ENCODE data around the gene ELOVL5.

DNA sequence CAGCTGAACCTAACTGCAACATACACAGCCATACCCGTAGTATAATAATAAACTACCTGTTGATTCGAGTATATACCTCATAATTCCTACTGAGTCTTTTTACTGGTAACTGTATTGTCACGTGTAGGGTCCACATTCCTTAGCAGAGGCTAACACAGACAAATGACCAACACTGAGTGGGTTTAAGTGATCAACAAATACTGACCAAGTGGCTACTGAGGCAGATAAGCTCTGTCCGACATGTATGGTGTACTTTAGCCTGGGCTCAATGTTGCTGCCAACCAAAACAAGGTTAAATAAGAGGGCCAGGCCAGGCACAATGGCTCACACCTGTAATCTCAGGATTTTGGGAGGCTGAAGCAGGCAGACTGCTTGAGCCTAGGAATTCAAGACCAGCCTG, 12.7 kb downstream of the ELOVL5 start:
- TF ChIP-seq, protein P1, sequence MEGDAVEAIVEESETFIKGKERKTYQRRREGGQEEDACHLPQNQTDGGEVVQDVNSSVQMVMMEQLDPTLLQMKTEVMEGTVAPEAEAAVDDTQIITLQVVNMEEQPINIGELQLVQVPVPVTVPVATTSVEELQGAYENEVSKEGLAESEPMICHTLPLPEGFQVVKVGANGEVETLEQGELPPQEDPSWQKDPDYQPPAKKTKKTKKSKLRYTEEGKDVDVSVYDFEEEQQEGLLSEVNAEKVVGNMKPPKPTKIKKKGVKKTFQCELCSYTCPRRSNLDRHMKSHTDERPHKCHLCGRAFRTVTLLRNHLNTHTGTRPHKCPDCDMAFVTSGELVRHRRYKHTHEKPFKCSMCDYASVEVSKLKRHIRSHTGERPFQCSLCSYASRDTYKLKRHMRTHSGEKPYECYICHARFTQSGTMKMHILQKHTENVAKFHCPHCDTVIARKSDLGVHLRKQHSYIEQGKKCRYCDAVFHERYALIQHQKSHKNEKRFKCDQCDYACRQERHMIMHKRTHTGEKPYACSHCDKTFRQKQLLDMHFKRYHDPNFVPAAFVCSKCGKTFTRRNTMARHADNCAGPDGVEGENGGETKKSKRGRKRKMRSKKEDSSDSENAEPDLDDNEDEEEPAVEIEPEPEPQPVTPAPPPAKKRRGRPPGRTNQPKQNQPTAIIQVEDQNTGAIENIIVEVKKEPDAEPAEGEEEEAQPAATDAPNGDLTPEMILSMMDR (IDR thresholded peaks at IDR 0.05; ENCODE audit: insufficient read depth, low read length): no peak
- TF ChIP-seq POLR2AphosphoS5 (IDR thresholded peaks at IDR 0.05; ENCODE audit: low read depth): no peak
- TF ChIP-seq REST (IDR thresholded peaks at IDR 0.05; ENCODE audit: insufficient replicate concordance, low read depth): no peak
- no peak for TF ChIP-seq SPI1 (IDR thresholded peaks at IDR 0.05; ENCODE audit: borderline replicate concordance, low read depth)
- no peak for TF ChIP-seq GABPA (IDR thresholded peaks at IDR 0.05; ENCODE audit: low read depth)
